ENCODE results near the gene ARNT2.

- TF ChIP-seq GATA2 (IDR thresholded peaks at IDR 0.05; ENCODE audit: low read depth, low read length) (no peak), GATA3 (IDR thresholded peaks at IDR 0.05; ENCODE audit: low read depth, low read length) (no peak)
Measured at GRCh38 chr15:80455668-80456442, 51.7 kb downstream of the ARNT2 start.
